SK-N-SH (cell line): ENCODE data around the gene SHISA4. TPM values are rescaled to one million over a fixed set of nuclear protein-coding genes. Genes with fewer than 3 reads are reported as not detected.

Experiments used
- CTCF ChIA-PET: fragments of 300-600, 350-600 bp; formaldehyde crosslinking; extraction: SDS; loops from one replicate; lab custom pipeline; 2021; lab: Yijun Ruan, JAX
- POLR2A ChIA-PET: fragments of 350-600 bp; sonication (Branson Sonifier 250); formaldehyde crosslinking; extraction: SDS; loops from one replicate; lab custom pipeline; 2020; ENCODE audit warnings: antibody characterized with exemption, inconsistent platforms; lab: Yijun Ruan, JAX
- DNase-seq: peaks from one replicate; pipeline ENCODE4 v3.0.0; 2012
- H2AFZ ChIP-seq: fragments of 200-600 bp; sonication (generic); 2 replicates; pipeline ENCODE4 v1.8.1; 2016; ENCODE audit warnings: antibody characterized with exemption, mild to moderate bottlenecking, low read depth
- H3F3A ChIP-seq: fragments of 200-600 bp; sonication (generic); replicated peaks from 2 replicates; pipeline ENCODE3; 2016; ENCODE audit warnings: antibody characterized with exemption, mild to moderate bottlenecking; ENCODE audit not compliant: insufficient read depth
- H3K27ac ChIP-seq, 2 experiments: fragments of 200-500 bp in 1 of 2; fragments of 200-600 bp in 1 of 2; sonication (Bioruptor generic) in 1 of 2; sonication (generic), shearing (Covaris generic) in 1 of 2; 2 replicates each; pipeline versions ENCODE4 v1.5.1 to v1.6.1; 2014 to 2016; ENCODE audit warnings: low read depth in 2 of 2, inconsistent platforms in 1 of 2, low read length in 1 of 2, mild to moderate bottlenecking in 1 of 2, mixed read lengths in 1 of 2
- H3K27me3 ChIP-seq: fragments of 200-600 bp; sonication (generic), shearing (Covaris generic); 2 replicates; pipeline ENCODE4 v1.6.1; 2016; ENCODE audit warnings: mixed run types; ENCODE audit not compliant: insufficient read depth
- H3K36me3 ChIP-seq, 2 experiments: fragments of 200-500 bp in 1 of 2; fragments of 200-600 bp in 1 of 2; sonication (Bioruptor generic) in 1 of 2; sonication (generic) in 1 of 2; replicated peaks in 1 of 2; 2 replicates each; pipeline versions ENCODE3 to v1.5.1; 2014 to 2016; ENCODE audit warnings: low read length in 1 of 2, mild to moderate bottlenecking in 1 of 2; ENCODE audit not compliant: insufficient read depth in 2 of 2, control insufficient read depth in 1 of 2
- H3K4me1 ChIP-seq, 2 experiments: fragments of 200-500 bp in 1 of 2; fragments of 200-600 bp in 1 of 2; sonication (Bioruptor generic) in 1 of 2; sonication (generic), shearing (Covaris generic) in 1 of 2; 2 replicates each; pipeline versions ENCODE4 v1.5.1 to v1.6.1; 2014 to 2016; ENCODE audit warnings: low read depth in 1 of 2, low read length in 1 of 2, mixed run types in 1 of 2; ENCODE audit not compliant: insufficient read depth in 2 of 2, control insufficient read depth in 1 of 2
- H3K4me2 ChIP-seq: fragments of 200-600 bp; sonication (generic), shearing (Covaris generic); 2 replicates; pipeline ENCODE4 v1.6.1; 2017; ENCODE audit warnings: mixed run types
- H3K4me3 ChIP-seq, 2 experiments: fragments of 200-500 bp in 1 of 2; fragments of 200-600 bp in 1 of 2; sonication (Bioruptor generic) in 1 of 2; sonication (generic), shearing (Covaris generic) in 1 of 2; 2 replicates each; pipeline versions ENCODE4 v1.5.1 to v1.8.1; 2014 to 2016; ENCODE audit warnings: low read depth in 2 of 2, inconsistent platforms in 1 of 2, low read length in 1 of 2, mild to moderate bottlenecking in 1 of 2, mixed read lengths in 1 of 2, moderate library complexity in 1 of 2
- H3K79me2 ChIP-seq: fragments of 200-600 bp; sonication (generic); 2 replicates; pipeline ENCODE4 v1.8.1; 2017; ENCODE audit warnings: mild to moderate bottlenecking; ENCODE audit not compliant: insufficient read depth
- H3K9ac ChIP-seq: fragments of 200-600 bp; sonication (generic); 2 replicates; pipeline ENCODE4 v1.6.1; 2017; ENCODE audit warnings: mixed run types
- H3K9me2 ChIP-seq: fragments of 200-600 bp; sonication (generic); 2 replicates; pipeline ENCODE4 v1.6.1; 2017; ENCODE audit warnings: mixed run types
- H3K9me3 ChIP-seq: fragments of 200-600 bp; sonication (generic); 2 replicates; pipeline ENCODE4 v1.6.1; 2017; ENCODE audit warnings: mixed run types, mild to moderate bottlenecking, moderate library complexity
- H4K20me1 ChIP-seq: fragments of 200-600 bp; sonication (generic); 2 replicates; pipeline ENCODE4 v1.6.1; 2017; ENCODE audit warnings: mild to moderate bottlenecking, mixed run types; ENCODE audit not compliant: insufficient read depth
- CTCF ChIP-seq: fragments of 200-600 bp; sonication (generic); IDR thresholded peaks from 2 replicates; pipeline ENCODE4 v1.6.1; 2017; ENCODE audit warnings: antibody characterized with exemption, mild to moderate bottlenecking, moderate library complexity
- EP300 ChIP-seq, 2 experiments: IDR thresholded peaks; 2 replicates each; pipeline versions ENCODE4 v1.4.0 to v1.6.1; 2012; ENCODE audit warnings: borderline replicate concordance in 1 of 2, low read depth in 1 of 2, low read length in 1 of 2
- EZH2phosphoT487 ChIP-seq: fragments of 200-600 bp; sonication (generic); IDR thresholded peaks from 2 replicates; pipeline ENCODE4 v1.6.1; 2017; ENCODE audit warnings: low read depth, mixed run types, mild to moderate bottlenecking, antibody characterized with exemption, moderate library complexity, borderline replicate concordance
- FOSL2 ChIP-seq: IDR thresholded peaks from 2 replicates; pipeline ENCODE4 v1.4.0; 2012; ENCODE audit warnings: low read depth, mild to moderate bottlenecking, moderate library complexity, borderline replicate concordance
- FOXJ3 ChIP-seq: sonication (generic); formaldehyde crosslinking; IDR thresholded peaks from 2 replicates; pipeline ENCODE4 v1.5.1; 2020; ENCODE audit warnings: mild to moderate bottlenecking, missing genetic modification reagents
- GATA2 ChIP-seq: sonication (generic); formaldehyde crosslinking; IDR thresholded peaks from 2 replicates; pipeline ENCODE4 v1.5.0; 2020; ENCODE audit warnings: mild to moderate bottlenecking, missing genetic modification reagents
- MXI1 ChIP-seq: IDR thresholded peaks from 2 replicates; pipeline ENCODE4 v1.6.1; 2012; ENCODE audit warnings: mild to moderate bottlenecking, low read depth, low read length, improper control_type of control experiment
- NFIC ChIP-seq: IDR thresholded peaks from 2 replicates; pipeline ENCODE4 v1.4.0; 2012; ENCODE audit warnings: borderline replicate concordance
- POLR2AphosphoS5 ChIP-seq: IDR thresholded peaks from 2 replicates; pipeline ENCODE4 v1.6.1; 2012; ENCODE audit warnings: low read depth, low read length
- RFX5 ChIP-seq: IDR thresholded peaks from 2 replicates; pipeline ENCODE4 v1.6.1; 2012; ENCODE audit warnings: mild to moderate bottlenecking, improper control_type of control experiment, low read length
- RXRA ChIP-seq: IDR thresholded peaks from 2 replicates; pipeline ENCODE4 v1.4.0; 2012; ENCODE audit warnings: low read depth, mild to moderate bottlenecking, borderline replicate concordance
- SMC3 ChIP-seq: IDR thresholded peaks from 2 replicates; pipeline ENCODE4 v1.6.1; 2012; ENCODE audit warnings: low read depth, low read length, improper control_type of control experiment
- TAF1 ChIP-seq: IDR thresholded peaks from 2 replicates; pipeline ENCODE4 v1.6.1; 2012; ENCODE audit warnings: low read depth, mild to moderate bottlenecking, low read length, moderate library complexity, borderline replicate concordance
- TEAD4 ChIP-seq: IDR thresholded peaks from 2 replicates; pipeline ENCODE4 v1.4.0; 2012; ENCODE audit warnings: mild to moderate bottlenecking, borderline replicate concordance; ENCODE audit not compliant: insufficient read depth
- ZBTB33 ChIP-seq: IDR thresholded peaks from 2 replicates; pipeline ENCODE4 v1.4.0; 2012; ENCODE audit warnings: low read depth, borderline replicate concordance
- WGBS: methylation state at CpG from one replicate; pipeline ENCODE4 v1.1.6; 2017; ENCODE audit warnings: low lambda C conversion rate; 5-methylcytosine and 5-hydroxymethylcytosine counted together
- polyA plus RNA-seq, 3 experiments: library from polyadenylated mRNA; depleted of rRNA; stranded (reverse); fragments of >200 nt; gene quantifications; 2 replicates each; pipeline ENCODE4 v1.2.3, GENCODE V29; 2012
- TF ChIP-seq, protein P1 (sequence below): IDR thresholded peaks from 2 replicates; pipeline ENCODE4; 2012
- TF ChIP-seq, protein P2 (sequence below): IDR thresholded peaks from 2 replicates; pipeline ENCODE4 v1.6.1; 2012; ENCODE audit warnings: mild to moderate bottlenecking, low read depth, low read length, moderate library complexity

Gene SHISA4
- polyA plus RNA-seq, 1 of the 3 experiments (the other 2 are of a cell fraction): 42.1 TPM

- H3K36me3 ChIP-seq: no peaks in the 10 kb centered on the region
- H3K9me3 ChIP-seq: no peaks in the 10 kb centered on the region
- H4K20me1 ChIP-seq: no peaks in the 10 kb centered on the region
- H3K9me2 ChIP-seq: no peaks in the 10 kb centered on the region
- H3K9ac ChIP-seq: no peak overlapping the region
- no peaks in the 10 kb centered on the region for H3K27me3 ChIP-seq
- H3K4me1 ChIP-seq: peaks cover 6 to 9% of the 10 kb centered on the region in 2 experiments
- TF ChIP-seq NFIC: no peak
- TF ChIP-seq, protein P1, sequence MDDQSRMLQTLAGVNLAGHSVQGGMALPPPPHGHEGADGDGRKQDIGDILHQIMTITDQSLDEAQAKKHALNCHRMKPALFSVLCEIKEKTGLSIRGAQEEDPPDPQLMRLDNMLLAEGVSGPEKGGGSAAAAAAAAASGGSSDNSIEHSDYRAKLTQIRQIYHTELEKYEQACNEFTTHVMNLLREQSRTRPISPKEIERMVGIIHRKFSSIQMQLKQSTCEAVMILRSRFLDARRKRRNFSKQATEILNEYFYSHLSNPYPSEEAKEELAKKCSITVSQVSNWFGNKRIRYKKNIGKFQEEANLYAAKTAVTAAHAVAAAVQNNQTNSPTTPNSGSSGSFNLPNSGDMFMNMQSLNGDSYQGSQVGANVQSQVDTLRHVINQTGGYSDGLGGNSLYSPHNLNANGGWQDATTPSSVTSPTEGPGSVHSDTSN: no peak
- no peak for TF ChIP-seq EZH2phosphoT487
- TF ChIP-seq SMC3: no peak
- no peak for TF ChIP-seq RXRA
- TF ChIP-seq TAF1: no peak
- TF ChIP-seq MXI1: no peak
- 73% methylated on average over 4 of the region's 4 CpGs for WGBS
- POLR2A ChIA-PET: no interaction called here
- no peak overlapping the region for H2AFZ ChIP-seq
- H3K27ac ChIP-seq: no peak overlapping the region
- peaks cover 6% of the 10 kb centered on the region for H3F3A ChIP-seq
- H3K79me2 ChIP-seq: no peaks in the 10 kb centered on the region
- DNase-seq: no peak
- no peak overlapping the region for H3K4me3 ChIP-seq
- no peak overlapping the region for H3K4me2 ChIP-seq
- CTCF ChIA-PET: interaction anchor here (0.8 to 4.1 kb wide), 2 partner anchors 16 to 400 kb away, joined by 3 to 26 read pairs; no protein-coding TSS in a partner anchor
These were observed 23.3 kb downstream of the SHISA4 start for GRCh38 chr1:201911826-201912571.

DNA sequence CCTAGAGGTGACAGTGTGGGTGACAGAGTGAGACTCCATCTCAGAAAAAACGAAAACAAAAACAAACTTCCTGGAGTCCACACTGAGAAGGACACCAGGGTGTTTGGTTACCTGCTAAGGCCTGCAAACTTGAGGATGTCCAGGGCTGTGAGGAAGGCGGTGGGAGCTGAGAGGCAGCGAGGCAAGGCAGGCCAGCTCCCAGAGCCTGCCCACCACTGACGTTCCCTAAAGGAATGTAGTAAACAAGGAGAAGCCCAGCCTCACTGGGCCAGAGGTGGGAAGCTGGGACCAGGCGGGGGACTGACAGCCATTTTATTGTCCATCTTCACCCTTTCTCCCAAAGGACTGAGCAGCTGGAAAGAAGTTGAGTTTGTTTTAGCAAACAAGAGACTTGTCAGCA, 24.1 kb downstream of the SHISA4 start:
- no peaks in the 10 kb centered on the region for H3K79me2 ChIP-seq
- H2AFZ ChIP-seq: no peak overlapping the region
- H3K27me3 ChIP-seq: no peaks in the 10 kb centered on the region
- peaks cover 14 to 17% of the 10 kb centered on the region in 2 experiments for H3K4me1 ChIP-seq
- H3K36me3 ChIP-seq: no peaks in the 10 kb centered on the region
- no peaks in the 10 kb centered on the region for H3K9me3 ChIP-seq
- CTCF ChIA-PET: interaction anchor here (0.8 to 4.1 kb wide), 3 partner anchors 17 to 401 kb away, joined by 3 to 26 read pairs (median 5); no protein-coding TSS in a partner anchor
- no peak overlapping the region for H3K4me3 ChIP-seq
- no peaks in the 10 kb centered on the region for H4K20me1 ChIP-seq
- POLR2A ChIA-PET: no interaction called here
- no peaks in the 10 kb centered on the region for H3K9me2 ChIP-seq
- peaks cover 13% of the 10 kb centered on the region for H3F3A ChIP-seq
- H3K4me2 ChIP-seq: no peak overlapping the region
- 78% methylated on average over 5 of the region's 5 CpGs for WGBS
- no peak overlapping the region for H3K27ac ChIP-seq
- H3K9ac ChIP-seq: no peak overlapping the region
- DNase-seq: no peak
- TF ChIP-seq ZBTB33 (no peak), MXI1 (no peak), RFX5 (no peak), FOSL2 (no peak), SMC3 (no peak), TEAD4 (no peak), NFIC (no peak), GATA2 (CRISPR knock-in tag) (no peak), POLR2AphosphoS5 (no peak), CTCF (no peak), FOXJ3 (CRISPR knock-in tag) (no peak), EP300 (IDR thresholded peaks at IDR 0.05; ENCODE audit: borderline replicate concordance in 1 of 2, low read depth in 1 of 2, low read length in 1 of 2) (no peak)
- TF ChIP-seq, protein P2, sequence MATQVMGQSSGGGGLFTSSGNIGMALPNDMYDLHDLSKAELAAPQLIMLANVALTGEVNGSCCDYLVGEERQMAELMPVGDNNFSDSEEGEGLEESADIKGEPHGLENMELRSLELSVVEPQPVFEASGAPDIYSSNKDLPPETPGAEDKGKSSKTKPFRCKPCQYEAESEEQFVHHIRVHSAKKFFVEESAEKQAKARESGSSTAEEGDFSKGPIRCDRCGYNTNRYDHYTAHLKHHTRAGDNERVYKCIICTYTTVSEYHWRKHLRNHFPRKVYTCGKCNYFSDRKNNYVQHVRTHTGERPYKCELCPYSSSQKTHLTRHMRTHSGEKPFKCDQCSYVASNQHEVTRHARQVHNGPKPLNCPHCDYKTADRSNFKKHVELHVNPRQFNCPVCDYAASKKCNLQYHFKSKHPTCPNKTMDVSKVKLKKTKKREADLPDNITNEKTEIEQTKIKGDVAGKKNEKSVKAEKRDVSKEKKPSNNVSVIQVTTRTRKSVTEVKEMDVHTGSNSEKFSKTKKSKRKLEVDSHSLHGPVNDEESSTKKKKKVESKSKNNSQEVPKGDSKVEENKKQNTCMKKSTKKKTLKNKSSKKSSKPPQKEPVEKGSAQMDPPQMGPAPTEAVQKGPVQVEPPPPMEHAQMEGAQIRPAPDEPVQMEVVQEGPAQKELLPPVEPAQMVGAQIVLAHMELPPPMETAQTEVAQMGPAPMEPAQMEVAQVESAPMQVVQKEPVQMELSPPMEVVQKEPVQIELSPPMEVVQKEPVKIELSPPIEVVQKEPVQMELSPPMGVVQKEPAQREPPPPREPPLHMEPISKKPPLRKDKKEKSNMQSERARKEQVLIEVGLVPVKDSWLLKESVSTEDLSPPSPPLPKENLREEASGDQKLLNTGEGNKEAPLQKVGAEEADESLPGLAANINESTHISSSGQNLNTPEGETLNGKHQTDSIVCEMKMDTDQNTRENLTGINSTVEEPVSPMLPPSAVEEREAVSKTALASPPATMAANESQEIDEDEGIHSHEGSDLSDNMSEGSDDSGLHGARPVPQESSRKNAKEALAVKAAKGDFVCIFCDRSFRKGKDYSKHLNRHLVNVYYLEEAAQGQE: no peak
